HG03342 (cell line): ENCODE data around the gene HPN.
"Not testable (repeated sequence)": the region's sequence is repeated elsewhere in the genome, so short reads cannot be mapped to it uniquely, and the experiment has no call there.

ENCODE experiments used
- ATAC-seq: cut with Tn5 transposase; IDR thresholded peaks from one replicate; pipeline ENCODE4 v1.9.1; 2021; ENCODE audit warnings: mild to moderate bottlenecking, moderate library complexity; ENCODE audit not compliant: unreplicated experiment

The HPN gene

GRCh38 chr19:35100588-35101533, 59.3 kb downstream of the HPN start:
- no peak for ATAC-seq

- ATAC-seq, result not testable (repeated sequence)
Measured at GRCh38 chr19:35101949-35102348, 60.4 kb downstream of the HPN start.

GRCh38 chr19:35103614-35104013, 62.1 kb downstream of the HPN start:
- ATAC-seq, result not testable (repeated sequence)

- ATAC-seq, result no peak
Measured at GRCh38 chr19:35104361-35104760, 62.8 kb downstream of the HPN start.

- no peak for ATAC-seq
Measured at GRCh38 chr19:35105047-35105410, 63.5 kb downstream of the HPN start.

DNA sequence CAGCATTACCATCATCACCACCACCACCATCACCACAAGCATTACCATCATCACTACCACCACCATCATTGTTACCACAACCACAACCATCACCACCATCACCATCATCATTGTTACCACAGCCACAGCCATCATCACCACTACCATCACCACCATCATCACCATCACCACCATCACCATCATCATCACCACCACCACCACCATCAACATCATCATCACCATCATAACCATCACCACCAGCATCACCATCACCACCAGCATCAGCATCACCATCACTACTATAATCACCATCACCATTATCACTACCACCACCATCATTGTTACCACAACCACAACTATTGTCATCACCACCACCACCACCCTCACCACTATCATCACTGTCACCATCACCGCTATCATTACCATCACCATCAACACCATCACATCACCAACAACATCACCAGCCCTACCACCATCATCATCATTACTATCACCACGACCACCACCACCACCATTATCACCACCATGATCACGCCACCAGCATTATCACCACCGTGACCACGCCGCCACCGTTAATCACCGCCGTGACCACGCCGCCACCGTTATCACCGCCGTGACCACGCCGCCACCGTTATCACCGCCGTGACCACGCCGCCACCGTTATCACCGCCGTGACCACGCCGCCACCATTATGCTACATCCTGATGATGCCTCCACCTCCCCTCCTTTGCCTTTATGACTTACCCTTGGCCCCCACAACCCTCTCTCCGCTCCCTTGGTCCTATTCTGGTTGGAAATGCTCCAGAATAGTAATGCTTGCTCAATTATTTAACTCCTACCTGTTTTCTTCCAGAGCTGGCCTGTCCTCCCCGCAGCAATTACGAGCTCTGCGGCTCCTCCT, 64.1 kb downstream of the HPN start:
- no peak for ATAC-seq

- ATAC-seq, result no peak
Measured at GRCh38 chr19:35106291-35106583, 64.7 kb downstream of the HPN start.

DNA sequence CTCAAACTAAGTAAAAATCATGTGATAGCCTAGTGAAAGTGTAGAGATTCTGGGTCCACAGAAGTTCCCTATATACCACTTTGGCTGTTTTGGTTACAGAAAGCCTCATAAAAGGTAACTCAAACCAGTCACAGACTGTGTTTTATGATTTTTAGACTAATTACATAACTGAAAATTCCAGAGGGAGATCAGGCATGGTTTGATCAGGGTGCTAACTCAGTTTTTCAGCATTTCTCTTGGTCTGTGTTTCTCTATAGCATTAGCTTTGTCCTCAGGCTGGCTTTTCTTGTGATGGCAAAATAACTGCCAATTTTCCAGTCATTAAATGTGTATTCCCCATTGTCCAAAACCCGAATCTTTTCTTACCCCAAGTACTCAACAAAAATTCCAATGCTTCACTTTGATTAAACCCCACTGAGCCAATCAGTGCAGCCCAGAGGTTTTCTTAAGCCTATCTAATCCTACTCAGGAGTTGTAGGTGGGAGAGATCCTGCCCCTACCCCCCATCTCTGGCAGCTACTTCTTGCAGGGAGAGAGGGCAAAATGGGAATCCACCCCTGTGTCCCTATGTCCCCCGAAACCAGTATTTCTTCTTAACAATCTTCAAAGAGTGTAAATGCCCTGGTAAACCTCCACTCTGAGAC, 65.5 kb downstream of the HPN start:
- ATAC-seq, result no peak

GRCh38 chr19:35107545-35107944, 66.0 kb downstream of the HPN start:
- no peak for ATAC-seq

- ATAC-seq, result no peak
Measured at GRCh38 chr19:35108730-35109129, 67.2 kb downstream of the HPN start.

DNA sequence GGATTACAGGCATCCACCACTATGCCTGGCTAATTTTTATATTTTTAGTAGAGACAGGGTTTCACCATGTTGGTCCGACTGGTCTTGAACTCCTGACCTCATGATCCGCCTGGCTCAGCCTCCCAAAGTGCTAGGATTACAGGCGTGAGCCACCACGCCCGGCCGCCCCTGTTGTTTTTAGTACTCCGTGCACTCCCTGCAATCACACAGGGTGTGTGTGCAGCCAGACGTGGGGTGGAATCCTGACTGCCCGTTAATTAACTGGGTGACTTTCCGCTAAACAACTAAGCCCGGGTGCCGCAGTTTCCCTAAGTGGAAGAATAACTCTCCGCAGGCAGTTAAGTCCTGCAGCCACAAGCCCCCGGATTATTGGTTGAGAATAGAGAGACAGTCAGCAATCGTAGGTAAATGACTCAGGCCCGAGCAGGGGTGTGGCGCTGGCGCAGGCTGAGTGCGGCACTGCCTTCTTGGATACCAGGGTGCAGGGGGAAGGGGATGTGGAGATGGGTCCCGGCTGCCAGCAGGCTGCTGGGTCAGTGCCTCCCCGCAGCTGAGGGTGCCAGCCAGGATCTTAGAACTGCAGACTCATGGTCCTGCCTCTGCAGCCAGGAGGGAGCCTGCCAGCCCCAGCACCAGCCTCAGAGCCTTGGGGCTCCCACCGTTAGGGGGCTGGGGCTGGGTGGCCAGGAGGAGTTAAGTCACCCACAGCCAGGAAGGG, 68.0 kb downstream of the HPN start:
- ATAC-seq, result no peak

GRCh38 chr19:35110974-35111373, 69.5 kb downstream of the HPN start:
- ATAC-seq, result no peak

DNA sequence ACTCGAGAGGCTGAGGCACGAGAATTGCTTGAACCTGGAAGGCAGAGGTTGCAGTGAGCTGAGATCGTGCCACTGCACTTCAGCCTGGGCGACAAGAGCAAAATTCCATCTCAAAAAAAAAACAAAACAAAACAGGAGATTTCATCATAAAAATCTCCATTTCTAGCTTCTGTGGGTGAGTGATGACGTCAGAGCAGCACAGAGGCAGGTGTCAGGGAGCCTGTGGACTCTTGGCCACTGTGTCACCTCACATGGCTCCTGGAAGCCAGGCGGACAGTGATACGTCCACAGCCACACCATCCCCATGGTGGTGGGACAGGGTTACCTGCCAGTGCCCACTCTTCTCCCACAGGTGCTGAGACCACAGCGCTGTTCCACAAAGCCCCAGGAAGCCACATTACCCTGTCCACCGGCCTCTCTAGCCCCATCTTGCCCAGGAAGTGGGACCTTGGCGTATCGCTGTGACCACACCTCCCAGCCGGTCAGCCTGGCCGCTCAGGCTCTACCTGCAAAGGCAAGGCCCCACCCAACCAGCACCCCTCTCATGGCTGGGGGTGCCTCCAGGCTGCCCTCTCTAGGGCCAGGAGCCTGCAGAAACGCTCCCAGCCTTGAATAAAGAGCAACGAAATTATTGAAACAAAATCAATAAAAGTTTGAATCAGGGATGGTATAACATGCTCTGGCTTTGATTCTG, 71.6 kb downstream of the HPN start:
- no peak for ATAC-seq

GRCh38 chr19:35114353-35115176, 73.0 kb downstream of the HPN start:
- no peak for ATAC-seq

GRCh38 chr19:35115177-35115951, 73.8 kb downstream of the HPN start, which contains the start of gene FXYD3:
FXYD3 (plus strand) TSS chr19:35115823; CDS start chr19:35119377, 3,554 bp downstream.
- ATAC-seq, result no peak
